ENCODE measurements around the gene ZNF398. TPM values are rescaled to one million over a fixed set of nuclear protein-coding genes. Genes with fewer than 3 reads are reported as not detected.

The ZNF398 gene
- total RNA-seq, 2 experiments from 2014 or later: 12.1 to 13.2 TPM

DNA sequence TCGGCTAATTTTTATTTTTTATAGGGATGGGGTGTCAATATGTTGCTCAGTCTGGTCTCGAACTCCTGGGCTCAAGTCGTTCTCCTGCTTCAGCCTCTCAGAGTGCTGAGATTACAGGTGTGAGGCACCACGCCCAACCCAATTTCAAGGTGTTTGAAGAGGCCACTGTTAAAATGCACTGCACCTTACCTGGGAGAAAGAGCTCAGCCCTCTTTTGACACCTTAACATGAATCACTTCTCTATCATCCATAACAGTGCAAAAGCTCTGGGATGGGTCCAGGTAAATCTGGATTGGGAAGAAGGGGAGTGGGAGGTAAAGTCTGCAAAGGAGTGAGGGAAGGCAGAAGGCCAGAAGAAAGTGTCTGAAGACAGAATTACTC, 47.5 kb downstream of the ZNF398 start:
- Mint-ChIP-seq H3K9me3 (ENCODE audit: low read depth) (no peaks in the 10 kb centered on the region), H3K4me3 (peak overlapping the region; percentile 79), H3K27ac (peak overlapping the region; percentile 69), H3K36me3 (peaks cover 31% of the 10 kb centered on the region), H3K27me3 (peaks cover 2% of the 10 kb centered on the region), H3K4me1 (peaks cover 48% of the 10 kb centered on the region)
- ATAC-seq (no peak), DNase-seq (no peak)
- CTCF ChIA-PET: interaction anchor here (0.6 to 3.3 kb wide), 23 partner anchors 9 to 429 kb away, joined by 3 to 21 read pairs (median 6); partner anchors contain the start of genes ZNF398, ZNF425 and ZNF783

DNA sequence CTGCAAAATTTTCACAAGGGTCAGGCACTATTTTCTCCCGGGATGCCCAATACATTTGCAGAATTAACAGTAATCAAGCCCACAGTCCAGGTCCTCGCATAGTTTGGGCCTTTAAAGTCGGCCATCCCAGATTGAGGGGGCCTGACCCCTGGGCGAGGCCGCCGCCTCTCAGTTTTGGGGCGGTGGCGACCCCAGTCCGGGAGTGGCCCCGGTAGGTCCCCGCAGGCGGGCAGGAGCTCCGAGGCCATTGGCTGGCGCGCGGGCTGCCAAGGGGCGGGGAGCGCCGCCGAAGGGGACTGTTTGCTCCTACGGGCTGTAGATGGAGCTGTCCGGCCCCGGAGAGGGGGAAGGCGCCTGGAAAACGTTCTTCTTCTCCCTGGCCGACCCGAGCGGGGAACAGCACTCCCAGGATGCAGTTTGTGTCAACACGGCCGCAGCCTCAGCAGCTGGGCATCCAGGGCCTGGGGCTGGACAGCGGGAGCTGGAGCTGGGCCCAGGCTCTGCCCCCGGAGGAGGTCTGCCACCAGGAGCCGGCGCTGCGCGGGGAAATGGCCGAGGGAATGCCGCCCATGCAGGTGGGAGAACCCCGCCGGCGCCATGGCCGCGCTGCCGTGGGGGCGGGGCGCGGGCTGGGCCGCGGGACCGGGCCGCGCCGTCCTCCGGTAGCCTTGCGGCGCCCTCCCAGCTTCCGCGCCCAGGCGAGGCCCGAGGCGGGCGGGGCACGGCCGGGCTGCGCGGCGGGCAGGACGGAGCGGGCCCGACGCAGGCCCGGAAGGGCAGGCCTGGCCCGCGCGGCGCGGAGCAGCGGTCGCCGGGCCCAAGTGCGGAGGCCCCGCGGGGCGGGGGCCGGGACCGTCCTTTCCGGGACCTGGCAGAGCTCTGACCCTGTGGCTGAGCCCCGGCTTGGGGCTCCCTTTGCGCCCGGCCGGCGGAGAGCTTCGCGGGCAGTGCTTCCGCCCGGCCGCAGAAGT, 48.2 kb downstream of the ZNF398 start, which contains the start of gene ZNF282:
ZNF282 (plus strand) TSS at position 367 of the 971 bp plus-strand sequence; CDS start at position 411, 44 bp downstream.
- Mint-ChIP-seq H3K27me3 (peaks cover 2% of the 10 kb centered on the region), H3K4me1 (peaks cover 53% of the 10 kb centered on the region), H3K36me3 (peaks cover 36% of the 10 kb centered on the region), H3K9me3 (ENCODE audit: low read depth) (no peaks in the 10 kb centered on the region), H3K4me3 (peak within 1 kb of the TSS; percentile 94), H3K27ac (peak within 1 kb of the TSS; percentile 93)
- CTCF ChIA-PET: interaction anchor here (0.6 to 3.3 kb wide), 31 partner anchors 9 to 430 kb away, joined by 3 to 21 read pairs (median 4); partner anchors contain the start of genes ZNF398, ZNF425 and ZNF783
- peak; percentile 93 for ATAC-seq
- DNase-seq: peak; percentile 87

DNA sequence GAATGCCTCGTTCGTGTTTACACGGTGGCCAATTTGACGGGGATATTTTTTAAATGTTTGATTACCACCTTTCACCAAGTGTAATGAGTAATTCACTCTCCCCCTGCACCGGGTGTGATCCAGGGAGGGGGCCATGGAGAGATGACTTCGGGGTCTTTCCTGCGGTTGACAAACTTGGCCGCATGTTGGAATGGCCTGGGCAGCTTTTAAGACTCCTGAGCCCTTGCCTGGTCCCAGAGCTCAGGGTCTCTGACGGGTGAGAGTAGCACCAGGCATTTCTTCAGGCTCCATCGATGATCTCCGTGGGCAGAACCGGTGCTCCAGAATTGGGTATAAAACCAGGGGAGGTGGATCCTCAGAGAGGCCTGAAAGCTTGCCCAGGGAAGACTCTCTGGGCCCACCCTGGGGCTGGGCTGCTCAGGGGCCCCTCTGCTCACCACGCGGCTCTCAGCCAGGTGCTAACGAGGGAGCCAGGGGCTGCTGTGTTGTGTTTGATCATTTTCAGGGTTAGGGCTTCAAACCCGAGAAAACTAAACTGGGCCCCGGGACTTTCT, 49.0 kb downstream of the ZNF398 start:
- Mint-ChIP-seq H3K4me3 (peak overlapping the region; percentile 94), H3K36me3 (peaks cover 41% of the 10 kb centered on the region), H3K27ac (peak overlapping the region; percentile 93), H3K4me1 (peaks cover 52% of the 10 kb centered on the region), H3K9me3 (ENCODE audit: low read depth) (no peaks in the 10 kb centered on the region), H3K27me3 (peaks cover 2% of the 10 kb centered on the region)
- DNase-seq: no peak
- CTCF ChIA-PET: interaction anchor here (0.6 to 3.3 kb wide), 21 partner anchors 9 to 429 kb away, joined by 3 to 21 read pairs (median 6); partner anchors contain the start of genes ZNF398, ZNF425 and ZNF783
- peak; percentile 10 for ATAC-seq

DNA sequence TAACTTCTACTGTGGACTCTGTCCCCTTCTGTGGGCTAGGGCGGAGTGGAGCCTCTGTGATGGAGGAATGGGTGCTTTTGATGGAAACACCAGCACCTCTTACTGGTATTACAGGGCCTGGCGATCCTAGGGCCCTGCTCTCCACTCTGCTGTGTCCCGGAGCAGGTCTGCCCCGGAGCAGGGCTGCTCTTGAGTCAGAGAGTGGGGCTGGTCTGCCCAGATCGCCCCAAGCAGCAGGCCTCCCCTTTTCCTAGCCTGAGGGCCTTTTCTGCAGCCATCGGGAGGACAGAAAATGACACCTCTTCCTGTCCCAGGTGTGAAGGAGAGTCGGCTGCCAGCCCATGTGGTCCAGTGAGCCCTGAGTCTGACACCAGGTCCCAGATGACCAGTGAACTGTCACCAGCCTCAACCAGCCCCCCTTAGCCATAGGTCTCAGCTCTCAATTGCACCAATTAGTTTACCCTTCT, 49.5 kb downstream of the ZNF398 start:
- DNase-seq (peak; percentile 46), ATAC-seq (peak; percentile 13)
- no peaks in the 10 kb centered on the region for H3K27me3 Mint-ChIP-seq
- peaks cover 51% of the 10 kb centered on the region for H3K4me1 Mint-ChIP-seq
- H3K9me3 Mint-ChIP-seq (ENCODE audit: low read depth): no peaks in the 10 kb centered on the region
- peaks cover 44% of the 10 kb centered on the region for H3K36me3 Mint-ChIP-seq
- peak overlapping the region; percentile 94 for H3K4me3 Mint-ChIP-seq
- H3K27ac Mint-ChIP-seq: peak overlapping the region; percentile 93
- CTCF ChIA-PET: interaction anchor here (1.9 to 3.3 kb wide), 7 partner anchors 8 to 71 kb away, joined by 6 to 21 read pairs (median 8); partner anchors contain the start of genes ZNF425 and ZNF783

DNA sequence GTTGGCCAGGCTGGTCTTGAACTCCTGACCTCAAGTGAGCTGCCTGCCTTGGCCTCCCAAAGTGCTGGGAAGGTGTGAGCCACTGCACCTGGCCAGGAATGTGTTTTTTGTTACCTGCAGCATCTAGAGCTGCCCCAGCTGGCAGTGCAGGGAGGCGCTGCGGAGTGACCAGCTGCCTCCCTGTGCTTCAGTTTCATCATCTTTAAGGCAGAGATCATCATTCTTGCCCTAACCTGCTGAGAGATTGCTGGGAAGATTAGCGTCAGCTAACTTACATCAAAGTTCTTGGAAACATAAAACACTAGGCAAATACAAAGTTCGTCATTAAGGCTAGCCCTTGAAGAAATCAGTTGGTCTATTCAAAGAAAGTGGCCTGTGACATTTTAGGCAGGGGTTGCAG, 50.4 kb downstream of the ZNF398 start:
- Mint-ChIP-seq H3K27ac (peak overlapping the region; percentile 2), H3K4me3 (peak overlapping the region; percentile 94), H3K36me3 (peaks cover 47% of the 10 kb centered on the region), H3K4me1 (peaks cover 52% of the 10 kb centered on the region), H3K9me3 (ENCODE audit: low read depth) (no peaks in the 10 kb centered on the region), H3K27me3 (no peaks in the 10 kb centered on the region)
- no peak for ATAC-seq
- no peak for DNase-seq
- CTCF ChIA-PET: interaction anchor here (2.9 to 3.3 kb wide), 2 partner anchors 12 to 72 kb away, joined by 14 to 21 read pairs; partner anchors contain the start of gene ZNF425

DNA sequence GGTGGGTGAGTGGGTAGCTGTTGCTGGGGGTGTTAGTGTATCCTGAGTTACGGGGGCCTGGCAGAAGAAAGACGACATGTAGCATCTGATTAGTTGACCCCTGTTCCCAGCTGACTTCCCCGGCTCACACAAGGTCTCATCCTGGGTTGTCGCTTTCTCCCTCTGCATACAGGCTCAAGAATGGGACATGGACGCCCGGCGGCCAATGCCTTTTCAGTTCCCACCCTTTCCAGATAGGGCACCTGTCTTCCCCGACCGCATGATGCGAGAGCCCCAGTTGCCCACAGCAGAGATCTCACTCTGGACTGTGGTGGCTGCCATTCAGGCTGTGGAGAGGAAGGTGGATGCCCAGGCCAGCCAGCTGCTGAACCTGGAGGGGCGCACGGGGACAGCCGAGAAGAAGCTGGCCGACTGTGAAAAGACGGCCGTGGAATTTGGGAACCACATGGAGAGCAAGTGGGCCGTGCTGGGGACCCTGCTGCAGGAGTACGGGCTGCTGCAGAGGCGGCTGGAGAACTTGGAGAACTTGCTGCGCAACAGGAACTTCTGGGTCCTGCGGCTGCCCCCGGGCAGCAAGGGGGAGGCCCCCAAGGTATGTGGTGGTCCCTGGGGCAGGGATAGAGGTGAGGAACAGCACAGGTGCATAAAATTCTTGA, 51.0 kb downstream of the ZNF398 start:
- peaks cover 53% of the 10 kb centered on the region for H3K36me3 Mint-ChIP-seq

DNA sequence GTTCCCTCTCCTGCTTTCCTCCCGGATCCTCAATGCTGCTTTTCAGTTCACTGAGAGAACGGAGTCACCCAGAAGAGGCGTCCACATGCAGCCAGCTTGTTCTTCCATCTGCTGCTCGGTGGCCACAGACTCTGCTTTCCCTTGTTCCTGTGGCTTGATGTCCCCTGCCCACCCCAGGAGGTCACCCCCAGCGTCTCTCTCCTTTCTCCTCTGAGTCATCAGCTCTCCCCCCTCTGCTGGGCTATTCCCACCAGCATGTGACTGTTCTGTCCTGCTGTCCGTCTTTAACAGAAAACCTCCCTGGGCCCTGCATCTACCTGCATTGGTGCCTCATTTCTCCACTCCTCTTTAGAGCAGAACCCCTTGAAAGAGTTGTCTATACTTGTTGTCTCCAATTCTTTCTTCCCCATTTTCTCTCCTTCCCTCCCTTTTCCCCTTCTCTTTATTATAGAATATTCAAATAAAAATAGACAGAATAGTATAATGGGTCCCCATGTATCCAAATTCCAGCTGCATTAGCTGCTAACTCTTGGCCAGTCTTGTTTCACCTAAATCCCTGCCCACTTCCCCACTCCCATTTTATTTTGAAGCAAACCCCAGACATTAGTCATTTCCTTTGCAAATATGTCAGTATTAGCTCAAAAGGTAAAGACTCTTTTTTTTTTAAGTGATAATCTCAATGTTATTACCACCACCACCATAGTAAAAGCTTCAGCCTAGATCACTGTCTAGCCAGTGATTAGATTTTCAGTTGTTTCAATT, 52.2 kb downstream of the ZNF398 start:
- CTCF ChIA-PET: no interaction called here
- Mint-ChIP-seq H3K27ac (peak overlapping the region; percentile 30), H3K4me3 (peak overlapping the region; percentile 19)

More for the DNA sequence above, 51.0 kb downstream of the ZNF398 start:
- Mint-ChIP-seq H3K27ac (no peak overlapping the region), H3K4me1 (peaks cover 59% of the 10 kb centered on the region), H3K4me3 (no peak overlapping the region), H3K27me3 (no peaks in the 10 kb centered on the region), H3K9me3 (ENCODE audit: low read depth) (no peaks in the 10 kb centered on the region)
- CTCF ChIA-PET: interaction anchor here (3.3 kb wide), 1 partner anchor 73 kb away, joined by 14 read pairs; the partner anchor contains the start of gene ZNF425
- no peak for DNase-seq
- no peak for ATAC-seq

DNA sequence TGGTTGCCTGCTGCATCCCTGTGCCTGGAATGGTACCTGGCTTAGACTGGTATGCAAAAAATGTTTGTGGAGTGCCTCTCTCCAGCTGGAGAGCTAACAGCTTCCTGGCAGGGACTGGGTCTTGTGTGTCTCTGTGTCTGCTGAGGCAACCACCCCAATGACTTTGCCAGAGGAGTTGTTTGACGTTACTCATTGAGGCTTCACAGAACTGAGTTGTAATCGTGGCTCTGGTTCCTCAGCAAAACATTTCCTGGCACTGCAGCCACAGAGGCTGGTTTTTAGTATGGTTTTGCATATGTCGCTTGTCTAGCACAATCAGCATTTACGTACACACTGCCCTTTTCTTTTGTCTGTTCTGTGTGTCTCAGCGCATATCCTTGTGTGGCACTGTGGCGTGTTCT, 55.6 kb downstream of the ZNF398 start:
- peaks cover 80% of the 10 kb centered on the region for H3K36me3 Mint-ChIP-seq
- CTCF ChIA-PET: interaction anchor here (1.6 kb wide), 1 partner anchor 12 kb away, joined by 3 read pairs; no protein-coding TSS in a partner anchor
- peak overlapping the region; percentile 94 for H3K27ac Mint-ChIP-seq
- no peaks in the 10 kb centered on the region for H3K27me3 Mint-ChIP-seq
- peak overlapping the region; percentile 48 for H3K4me3 Mint-ChIP-seq
- DNase-seq (peak; percentile 80), ATAC-seq (peak; percentile 83)
- peaks cover 77% of the 10 kb centered on the region for H3K4me1 Mint-ChIP-seq
- no peaks in the 10 kb centered on the region for H3K9me3 Mint-ChIP-seq (ENCODE audit: low read depth)

More for the DNA sequence above, 52.2 kb downstream of the ZNF398 start:
- Mint-ChIP-seq H3K4me1 (peaks cover 68% of the 10 kb centered on the region), H3K27me3 (no peaks in the 10 kb centered on the region), H3K36me3 (peaks cover 64% of the 10 kb centered on the region), H3K9me3 (ENCODE audit: low read depth) (no peaks in the 10 kb centered on the region)
- ATAC-seq (no peak), DNase-seq (no peak)

DNA sequence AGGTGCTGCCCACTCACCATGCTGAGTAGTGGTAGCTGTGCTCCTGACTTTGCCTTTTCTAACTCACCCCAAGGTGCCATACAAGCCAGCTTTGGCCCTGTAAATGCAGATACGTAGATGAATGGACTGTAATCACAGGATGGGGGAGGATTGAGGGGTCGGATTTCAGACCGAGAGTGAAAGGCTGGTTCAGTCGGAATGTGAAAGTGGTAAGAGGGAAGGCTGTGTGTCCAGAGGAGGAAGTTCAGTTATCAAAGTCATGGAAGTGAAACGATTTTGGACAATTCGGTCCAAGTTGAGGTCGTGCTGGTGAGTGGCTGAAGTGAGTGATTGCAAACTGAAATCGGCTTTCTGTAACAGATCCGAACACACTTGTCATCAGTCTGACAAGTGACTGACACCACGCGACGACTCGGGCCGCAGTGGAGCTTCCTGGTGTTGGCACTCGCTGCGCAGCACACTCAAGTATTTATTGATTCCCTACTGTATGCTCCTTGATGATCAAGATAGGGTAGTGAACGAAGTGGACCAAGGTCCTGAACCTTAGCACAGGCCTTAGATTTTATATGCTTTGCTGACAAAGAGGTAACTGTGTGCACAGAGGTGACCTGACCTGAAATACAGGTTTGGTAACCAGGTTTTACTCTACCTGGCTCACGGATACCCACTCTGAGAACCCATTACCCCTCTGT, 58.6 kb downstream of the ZNF398 start:
- CTCF ChIA-PET: interaction anchor here (1.0 to 1.7 kb wide), 2 partner anchors 10 to 56 kb away, joined by 3 to 7 read pairs; partner anchors contain the start of gene ZNF282
- Mint-ChIP-seq H3K27ac (no peak overlapping the region), H3K36me3 (peaks cover 80% of the 10 kb centered on the region), H3K27me3 (no peaks in the 10 kb centered on the region), H3K9me3 (ENCODE audit: low read depth) (no peaks in the 10 kb centered on the region), H3K4me1 (peaks cover 77% of the 10 kb centered on the region), H3K4me3 (no peak overlapping the region)
- ATAC-seq (no peak), DNase-seq (no peak)

DNA sequence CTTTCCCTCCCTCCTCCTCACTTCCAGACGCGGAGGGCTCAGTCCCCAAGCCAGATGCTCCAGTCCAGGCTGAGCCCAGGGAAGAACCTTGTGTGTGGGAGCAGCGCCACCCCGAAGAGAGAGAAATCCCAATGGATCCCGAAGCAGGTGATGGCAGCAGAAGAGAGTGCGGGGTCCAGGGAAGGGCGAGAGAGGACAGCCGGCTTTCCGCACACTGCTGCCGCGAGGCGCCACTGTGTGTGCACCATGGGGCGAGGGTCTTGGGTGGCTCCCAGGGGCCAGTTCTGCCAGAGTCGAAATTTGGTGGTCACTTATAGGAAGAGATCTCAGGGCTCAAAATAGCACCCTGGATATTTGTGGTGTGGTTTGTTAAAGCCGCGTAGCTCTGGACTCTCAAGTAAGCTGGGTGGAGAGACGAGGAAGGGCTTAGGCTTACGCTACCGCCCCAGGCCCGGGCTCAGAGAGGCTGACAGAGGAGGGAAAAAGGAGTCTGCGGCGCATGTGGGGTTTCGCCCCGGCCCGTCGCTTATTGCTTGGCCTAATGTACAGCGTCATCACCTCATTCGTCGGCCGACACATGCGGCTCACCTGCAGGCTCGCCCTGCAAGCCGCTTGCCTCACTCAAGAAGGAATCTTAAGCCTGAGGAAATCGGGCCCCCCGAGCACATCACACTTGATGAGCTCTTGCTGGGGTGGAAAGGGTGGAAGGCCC, 60.2 kb downstream of the ZNF398 start:
- ATAC-seq (no peak), DNase-seq (no peak)
- CTCF ChIA-PET: interaction anchor here (2.6 kb wide), 1 partner anchor 12 kb away, joined by 7 read pairs; the partner anchor contains the start of gene ZNF282
- Mint-ChIP-seq H3K4me3 (no peak overlapping the region), H3K27me3 (no peaks in the 10 kb centered on the region), H3K4me1 (peaks cover 71% of the 10 kb centered on the region), H3K9me3 (ENCODE audit: low read depth) (no peaks in the 10 kb centered on the region), H3K27ac (peak overlapping the region; percentile 42), H3K36me3 (peaks cover 81% of the 10 kb centered on the region)

Data from activated CD8-positive, alpha-beta memory T cell treated with anti-CD3 and anti-CD28 coated beads, Interleukin-2, amount 10 ng/mL, durations not matched to agents 7 days and 5 days (primary cell).